HPDE6-E6E7 (cell line): ENCODE data around the gene DBI.
"Not testable (repeated sequence)": the region's sequence is repeated elsewhere in the genome, so short reads cannot be mapped to it uniquely, and the experiment has no call there.

Source experiments
- DNase-seq: peaks from one replicate; pipeline ENCODE4 v3.0.0; 2011; ENCODE audit warnings: missing footprints; ENCODE audit errors: extremely low spot score

Gene DBI

GRCh38 chr2:119402106-119402505, 35.3 kb downstream of the DBI start:
- no peak for DNase-seq

GRCh38 chr2:119402645-119403560, 36.1 kb downstream of the DBI start:
- no peak for DNase-seq

- DNase-seq, result not testable (repeated sequence)
These were observed 36.8 kb downstream of the DBI start for GRCh38 chr2:119403618-119404017.

- no peak for DNase-seq
These were observed 38.4 kb downstream of the DBI start for GRCh38 chr2:119405151-119405550.

- DNase-seq, result peak; percentile 60
These were observed 40.8 kb downstream of the DBI start for GRCh38 chr2:119407430-119408220.

GRCh38 chr2:119408221-119408619, 41.4 kb downstream of the DBI start:
- DNase-seq, result no peak

GRCh38 chr2:119409506-119409905, 42.7 kb downstream of the DBI start:
- no peak for DNase-seq

GRCh38 chr2:119414894-119415293, 48.1 kb downstream of the DBI start:
- DNase-seq, result no peak

- DNase-seq, result no peak
These were observed 48.9 kb downstream of the DBI start for GRCh38 chr2:119415630-119416029.

- no peak for DNase-seq
These were observed 49.6 kb downstream of the DBI start for GRCh38 chr2:119416299-119416923.

- no peak for DNase-seq
These were observed 51.1 kb downstream of the DBI start for GRCh38 chr2:119417908-119418307.

- no peak for DNase-seq
These were observed 52.3 kb downstream of the DBI start for GRCh38 chr2:119419065-119419464.

GRCh38 chr2:119419803-119420508, 53.2 kb downstream of the DBI start:
- no peak for DNase-seq

- no peak for DNase-seq
These were observed 54.5 kb downstream of the DBI start for GRCh38 chr2:119421304-119421703.

GRCh38 chr2:119421741-119422140, 55.0 kb downstream of the DBI start:
- DNase-seq, result no peak
